ENCODE measurements around the gene GPM6B.

DNA sequence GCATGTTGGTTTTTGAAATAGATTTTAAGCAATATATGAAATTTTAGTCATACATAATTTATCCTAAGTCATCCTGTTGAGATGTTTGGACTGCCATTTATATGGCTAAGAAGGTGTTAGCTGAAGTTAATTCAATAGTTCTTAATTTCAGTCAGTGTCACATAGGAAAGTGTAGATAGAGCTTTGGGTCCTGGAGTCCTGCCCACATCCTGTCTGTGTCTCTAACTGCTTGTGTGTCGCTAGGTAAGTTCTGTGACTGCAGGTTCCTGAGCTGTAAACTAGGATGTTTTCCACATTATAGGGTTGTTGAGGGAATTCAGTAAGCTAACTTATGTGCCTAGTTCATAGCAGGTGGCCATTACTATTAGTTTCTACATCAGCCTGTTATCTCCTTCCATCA lies 61.6 kb downstream of the GPM6B start:
- TF ChIP-seq, protein P1, sequence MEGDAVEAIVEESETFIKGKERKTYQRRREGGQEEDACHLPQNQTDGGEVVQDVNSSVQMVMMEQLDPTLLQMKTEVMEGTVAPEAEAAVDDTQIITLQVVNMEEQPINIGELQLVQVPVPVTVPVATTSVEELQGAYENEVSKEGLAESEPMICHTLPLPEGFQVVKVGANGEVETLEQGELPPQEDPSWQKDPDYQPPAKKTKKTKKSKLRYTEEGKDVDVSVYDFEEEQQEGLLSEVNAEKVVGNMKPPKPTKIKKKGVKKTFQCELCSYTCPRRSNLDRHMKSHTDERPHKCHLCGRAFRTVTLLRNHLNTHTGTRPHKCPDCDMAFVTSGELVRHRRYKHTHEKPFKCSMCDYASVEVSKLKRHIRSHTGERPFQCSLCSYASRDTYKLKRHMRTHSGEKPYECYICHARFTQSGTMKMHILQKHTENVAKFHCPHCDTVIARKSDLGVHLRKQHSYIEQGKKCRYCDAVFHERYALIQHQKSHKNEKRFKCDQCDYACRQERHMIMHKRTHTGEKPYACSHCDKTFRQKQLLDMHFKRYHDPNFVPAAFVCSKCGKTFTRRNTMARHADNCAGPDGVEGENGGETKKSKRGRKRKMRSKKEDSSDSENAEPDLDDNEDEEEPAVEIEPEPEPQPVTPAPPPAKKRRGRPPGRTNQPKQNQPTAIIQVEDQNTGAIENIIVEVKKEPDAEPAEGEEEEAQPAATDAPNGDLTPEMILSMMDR (IDR thresholded peaks at IDR 0.05 in 8 of 11, conservative IDR thresholded peaks at IDR 0.05 in 3 of 11), result no peak
- no peak for TF ChIP-seq POLR2A (IDR thresholded peaks at IDR 0.05)
